Endodermal cell (in vitro differentiated cells): Measurements from ENCODE around the gene FERMT2. TPM values are rescaled to one million over a fixed set of nuclear protein-coding genes. Genes with fewer than 3 reads are reported as not detected.

Source experiments
- DNase-seq: peaks from one replicate; pipeline ENCODE4 v3.0.0-alpha.2; 2017
- H3K27ac ChIP-seq: 2 replicates; pipeline ENCODE4 v1.5.1; 2013; ENCODE audit warnings: mild to moderate bottlenecking, low read depth, low read length, moderate library complexity
- H3K27me3 ChIP-seq: 2 replicates; pipeline ENCODE4 v1.6.1; 2013; ENCODE audit warnings: mild to moderate bottlenecking, low read length, moderate library complexity; ENCODE audit not compliant: insufficient read depth, control insufficient read depth, poor library complexity, severe bottlenecking
- H3K36me3 ChIP-seq: 2 replicates; pipeline ENCODE4 v1.7.0; 2013; ENCODE audit warnings: mild to moderate bottlenecking, low read length, moderate library complexity; ENCODE audit not compliant: control insufficient read depth, insufficient read depth
- H3K4me1 ChIP-seq: one replicate; pipeline ENCODE4 v1.7.0; 2013; ENCODE audit warnings: low read length; ENCODE audit not compliant: control insufficient read depth, insufficient read depth
- H3K4me3 ChIP-seq: 2 replicates; pipeline ENCODE4 v1.5.1; 2013; ENCODE audit warnings: mild to moderate bottlenecking, low read length, moderate library complexity
- H3K9ac ChIP-seq: 2 replicates; pipeline ENCODE4 v1.6.1; 2013; ENCODE audit warnings: mild to moderate bottlenecking, low read length, moderate library complexity; ENCODE audit not compliant: poor library complexity, severe bottlenecking; ENCODE audit errors: extremely low read depth
- H3K9me3 ChIP-seq: 2 replicates; pipeline ENCODE4 v1.6.1; 2013; ENCODE audit warnings: mild to moderate bottlenecking, low read length, moderate library complexity; ENCODE audit not compliant: control insufficient read depth
- H3K27ac Mint-ChIP-seq: 2 replicates; pipeline ENCODE4 v1.8.0; 2020; ENCODE audit warnings: mixed read lengths
- H3K27me3 Mint-ChIP-seq: 2 replicates; pipeline ENCODE4 v1.8.0; 2021; ENCODE audit warnings: mild to moderate bottlenecking, mixed read lengths; ENCODE audit not compliant: insufficient read depth
- H3K36me3 Mint-ChIP-seq: 2 replicates; pipeline ENCODE4 v1.8.0; 2020; ENCODE audit warnings: low read depth, mixed read lengths
- H3K4me1 Mint-ChIP-seq: 2 replicates; pipeline ENCODE4 v1.8.0; 2020; ENCODE audit warnings: mixed read lengths
- H3K4me3 Mint-ChIP-seq: 2 replicates; pipeline ENCODE4 v1.8.0; 2020; ENCODE audit warnings: mild to moderate bottlenecking, moderate library complexity, mixed read lengths
- H3K9me3 Mint-ChIP-seq: 2 replicates; pipeline ENCODE4 v1.8.0; 2020; ENCODE audit warnings: mild to moderate bottlenecking, mixed read lengths
- CTCF ChIP-seq: fragments of 200-600 bp; sonication (generic); conservative IDR thresholded peaks from 2 replicates; pipeline ENCODE4 v1.5.0; 2021; ENCODE audit warnings: antibody characterized with exemption, mild to moderate bottlenecking
- WGBS, 2 experiments: methylation state at CpG; one replicate each; pipeline versions ENCODE4 v1.1.5 to v1.1.7; 2013; ENCODE audit warnings: missing lambda C conversion rate in 2 of 2, mixed read lengths in 1 of 2; ENCODE audit not compliant: insufficient coverage in 1 of 2, insufficient read length in 1 of 2; 5-methylcytosine and 5-hydroxymethylcytosine counted together
- total RNA-seq, 2 donors: library from RNA; stranded (reverse); fragmentation: NEBNext Ultra II Directional in 1 of 2; extraction: Animal tissue kit (Norgen Biotek cat#: 25700) in 1 of 2; gene quantifications; 2 replicates in 1 of 2; 3 replicates in 1 of 2; pipeline ENCODE4 v1.2.1, GENCODE V29; 2021

FERMT2 gene
- total RNA-seq, 2 donors from 2014 or later = 350 to 377 TPM

- no peaks in the 10 kb centered on the region for H3K9me3 ChIP-seq
- Mint-ChIP-seq H3K9me3 (no peaks in the 10 kb centered on the region), H3K4me3 (no peak overlapping the region), H3K36me3 (peaks cover 58% of the 10 kb centered on the region), H3K27me3 (no peaks in the 10 kb centered on the region), H3K4me1 (peaks cover 31% of the 10 kb centered on the region), H3K27ac (no peak overlapping the region)
- no peak overlapping the region for H3K4me3 ChIP-seq
- H3K36me3 ChIP-seq = peaks cover 80% of the 10 kb centered on the region
- TF ChIP-seq CTCF = no peak
- no peaks in the 10 kb centered on the region for H3K27me3 ChIP-seq
- H3K9ac ChIP-seq = no peak overlapping the region
- H3K27ac ChIP-seq = no peak overlapping the region
- peaks cover 8% of the 10 kb centered on the region for H3K4me1 ChIP-seq
- DNase-seq = no peak
These were observed 32.4 kb downstream of the FERMT2 start for GRCh38 chr14:52918486-52918885.

GRCh38 chr14:52917735-52918134 is 33.1 kb downstream of the FERMT2 start:
- Mint-ChIP-seq H3K9me3 (no peaks in the 10 kb centered on the region), H3K4me3 (no peak overlapping the region), H3K27me3 (no peaks in the 10 kb centered on the region), H3K4me1 (peaks cover 27% of the 10 kb centered on the region), H3K36me3 (peaks cover 63% of the 10 kb centered on the region), H3K27ac (no peak overlapping the region)
- DNase-seq = no peak
- Histone ChIP-seq H3K4me3 (no peak overlapping the region), H3K36me3 (peaks cover 86% of the 10 kb centered on the region), H3K27ac (no peak overlapping the region), H3K27me3 (no peaks in the 10 kb centered on the region), H3K9ac (no peak overlapping the region), H3K9me3 (no peaks in the 10 kb centered on the region), H3K4me1 (peaks cover 4% of the 10 kb centered on the region)
- TF ChIP-seq CTCF = no peak
- 100% methylated on average over 1 of the region's 1 CpG; no CpG with 5 or more reads in 1 of the 2 experiments for WGBS, 2 experiments

GRCh38 chr14:52914295-52914694 is 36.6 kb downstream of the FERMT2 start:
- TF ChIP-seq CTCF = no peak
- 97 to 100% methylated on average over 2 of the region's 3 CpGs for WGBS, 2 experiments
- peaks cover 73% of the 10 kb centered on the region for H3K36me3 Mint-ChIP-seq
- Histone ChIP-seq H3K9me3 (no peaks in the 10 kb centered on the region), H3K4me1 (no peaks in the 10 kb centered on the region), H3K9ac (no peak overlapping the region), H3K4me3 (no peak overlapping the region), H3K27me3 (no peaks in the 10 kb centered on the region), H3K27ac (no peak overlapping the region), H3K36me3 (peaks cover 90% of the 10 kb centered on the region)
- no peak for DNase-seq
- peaks cover 4% of the 10 kb centered on the region for H3K4me1 Mint-ChIP-seq
- no peak overlapping the region for H3K4me3 Mint-ChIP-seq
- no peaks in the 10 kb centered on the region for H3K9me3 Mint-ChIP-seq
- H3K27me3 Mint-ChIP-seq = no peaks in the 10 kb centered on the region
- H3K27ac Mint-ChIP-seq = no peak overlapping the region
